Testis (tissue), 3 donors: ENCODE data around the gene ACVR2B. TPM values are rescaled to one million over a fixed set of nuclear protein-coding genes. Genes with fewer than 3 reads are reported as not detected.

Source experiments
- DNase-seq: peaks from one replicate; pipeline ENCODE4 v3.0.0-alpha.2; 2019
- H3K27ac ChIP-seq, 2 donors: fragments of 200-600 bp; sonication (generic); one replicate each; pipeline ENCODE4 v1.5.1; 2019
- H3K27me3 ChIP-seq: fragments of 200-600 bp; sonication (generic); one replicate; pipeline ENCODE4 v1.5.1; 2019
- H3K36me3 ChIP-seq: fragments of 200-600 bp; sonication (generic); one replicate; pipeline ENCODE4 v1.5.1; 2017; ENCODE audit warnings: low read depth; ENCODE audit errors: missing control alignments
- H3K4me1 ChIP-seq: fragments of 200-600 bp; sonication (generic); one replicate; pipeline ENCODE4 v1.5.1; 2019
- H3K4me3 ChIP-seq, 2 donors: fragments of 200-600 bp; sonication (generic); one replicate each; pipeline ENCODE4 v1.5.1; 2017 to 2019
- H3K9me3 ChIP-seq: fragments of 200-600 bp; sonication (generic); one replicate; pipeline ENCODE4 v1.5.1; 2017
- POLR2A ChIP-seq: fragments of 450-650 bp; IDR thresholded peaks from one replicate; pipeline ENCODE4 v1.6.1; 2017; ENCODE audit warnings: antibody characterized with exemption, mild to moderate bottlenecking, moderate library complexity
- WGBS, 2 donors: methylation state at CpG; one replicate each; pipeline ENCODE4 v1.1.5; 2018; 5-methylcytosine and 5-hydroxymethylcytosine counted together
- intact Hi-C: fragments of 100-400 bp; cut with DNase I; formaldehyde crosslinking; loops from one replicate; pipeline ENCODE4 v1.15.1; 2023; ENCODE audit warnings: low total_unique reads
- polyA plus RNA-seq: library from polyadenylated mRNA; stranded (reverse); fragments of 350-450 nt; fragmentation: Illumina TruSeq; extraction: RNeasy Lipid Tissue Mini Kit (QIAGEN cat#74804); gene quantifications from one replicate; pipeline ENCODE4 v1.2.3, GENCODE V29; 2014; ENCODE audit warnings: low read depth, low replicate concordance; ENCODE audit not compliant: insufficient read depth
- total RNA-seq, 2 donors: library from RNA; depleted of rRNA; stranded (reverse); fragments of >200 nt; gene quantifications; one replicate each; pipeline ENCODE4 v1.2.3, GENCODE V29; 2016
- TF ChIP-seq, protein P1 (sequence below), 3 experiments: fragments of 450-650 bp in 2 of 3; fragments of 200-600 bp in 1 of 3; sonication (generic) in 1 of 3; IDR thresholded peaks; one replicate each; pipeline ENCODE4 v1.5.1; 2016 to 2019; ENCODE audit warnings: antibody characterized with exemption in 3 of 3, mild to moderate bottlenecking in 2 of 3, moderate library complexity in 1 of 3

ACVR2B gene
- total and polyA plus RNA-seq, 3 donors from 2014 or later, result 7.3 to 24.2 (median 22.9) TPM

DNA sequence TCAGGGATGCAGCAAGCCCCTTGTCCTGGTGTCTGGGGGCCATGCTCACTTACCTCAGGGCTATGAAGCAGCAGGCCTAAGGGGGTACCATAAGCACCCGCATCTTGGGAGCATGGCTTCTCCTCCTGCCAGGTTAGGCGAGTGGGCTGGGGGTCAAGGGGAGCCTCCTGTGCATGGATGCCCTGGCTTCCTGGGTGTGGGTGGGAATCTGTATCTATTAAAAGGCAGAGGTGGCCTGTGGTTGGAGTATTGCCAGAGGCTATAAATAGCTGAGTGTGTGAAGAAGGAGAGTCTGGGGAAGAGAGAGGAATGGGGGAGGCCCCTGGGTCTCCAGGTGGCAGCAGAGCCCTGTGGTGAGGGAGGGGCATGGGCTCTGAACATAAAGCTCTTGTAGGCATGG lies 19.5 kb downstream of the ACVR2B start:
- H3K9me3 ChIP-seq, result no peaks in the 10 kb centered on the region
- WGBS, 2 donors, result 69% methylated on average over 2 of the region's 2 CpGs; no CpG with 5 or more reads in 1 of the 2 donors
- H3K36me3 ChIP-seq, result no peaks in the 10 kb centered on the region
- intact Hi-C loops, result no loop called here
- H3K27ac ChIP-seq, result no peak overlapping the region
- DNase-seq, result no peak
- no peaks in the 10 kb centered on the region for H3K27me3 ChIP-seq
- H3K4me1 ChIP-seq, result peaks cover 6% of the 10 kb centered on the region
- H3K4me3 ChIP-seq, result no peak overlapping the region
- TF ChIP-seq POLR2A, result no peak
- TF ChIP-seq, protein P1, sequence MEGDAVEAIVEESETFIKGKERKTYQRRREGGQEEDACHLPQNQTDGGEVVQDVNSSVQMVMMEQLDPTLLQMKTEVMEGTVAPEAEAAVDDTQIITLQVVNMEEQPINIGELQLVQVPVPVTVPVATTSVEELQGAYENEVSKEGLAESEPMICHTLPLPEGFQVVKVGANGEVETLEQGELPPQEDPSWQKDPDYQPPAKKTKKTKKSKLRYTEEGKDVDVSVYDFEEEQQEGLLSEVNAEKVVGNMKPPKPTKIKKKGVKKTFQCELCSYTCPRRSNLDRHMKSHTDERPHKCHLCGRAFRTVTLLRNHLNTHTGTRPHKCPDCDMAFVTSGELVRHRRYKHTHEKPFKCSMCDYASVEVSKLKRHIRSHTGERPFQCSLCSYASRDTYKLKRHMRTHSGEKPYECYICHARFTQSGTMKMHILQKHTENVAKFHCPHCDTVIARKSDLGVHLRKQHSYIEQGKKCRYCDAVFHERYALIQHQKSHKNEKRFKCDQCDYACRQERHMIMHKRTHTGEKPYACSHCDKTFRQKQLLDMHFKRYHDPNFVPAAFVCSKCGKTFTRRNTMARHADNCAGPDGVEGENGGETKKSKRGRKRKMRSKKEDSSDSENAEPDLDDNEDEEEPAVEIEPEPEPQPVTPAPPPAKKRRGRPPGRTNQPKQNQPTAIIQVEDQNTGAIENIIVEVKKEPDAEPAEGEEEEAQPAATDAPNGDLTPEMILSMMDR (IDR thresholded peaks at IDR 0.05), result no peak

DNA sequence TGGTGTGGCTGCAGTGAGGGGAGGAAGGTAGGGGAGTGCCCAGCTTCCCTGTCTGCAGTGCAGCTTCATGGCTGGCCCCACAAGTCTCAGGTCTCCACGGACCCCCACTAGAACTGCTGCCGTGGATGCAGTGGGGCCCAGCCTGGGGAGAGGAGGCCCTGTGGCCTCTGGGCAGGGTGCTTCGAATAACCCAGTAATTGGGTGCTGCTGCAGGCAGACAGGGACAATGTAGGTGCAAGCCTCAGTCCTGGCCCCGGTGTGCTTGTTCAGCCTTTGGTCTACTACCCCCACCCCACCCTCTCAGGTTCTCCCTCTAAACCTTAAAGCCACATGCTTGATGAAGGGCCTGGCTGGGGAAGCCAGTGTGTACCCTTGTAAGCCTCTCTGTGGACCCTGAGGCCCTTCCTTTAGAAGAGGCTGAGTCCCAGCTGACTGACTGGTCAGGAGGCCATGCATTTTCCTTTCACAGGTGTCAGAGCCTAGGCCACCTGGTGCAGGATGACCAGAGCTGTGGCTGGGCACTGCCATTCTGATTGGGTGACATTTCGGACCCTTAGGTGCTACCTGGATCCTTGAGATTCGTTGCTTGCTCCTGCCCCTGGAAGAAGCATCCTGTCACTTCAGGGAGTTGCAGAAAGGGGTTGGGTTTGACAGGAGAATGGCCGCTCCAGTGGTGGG lies 21.4 kb downstream of the ACVR2B start:
- Histone ChIP-seq H3K27ac (no peak overlapping the region), H3K27me3 (no peaks in the 10 kb centered on the region), H3K36me3 (no peaks in the 10 kb centered on the region), H3K4me1 (peaks cover 6% of the 10 kb centered on the region), H3K9me3 (no peaks in the 10 kb centered on the region), H3K4me3 (no peak overlapping the region)
- intact Hi-C loops, result loop anchor here (5.0 kb wide), 1 partner anchor 128 kb away; the partner anchor contains the start of gene XYLB
- no peak for DNase-seq
- WGBS, 2 donors, result 89 to 94% methylated on average over 3 to 7 of the region's 7 CpGs
- TF ChIP-seq POLR2A, result no peak
- TF ChIP-seq, protein P1 (IDR thresholded peaks at IDR 0.05), result no peak

DNA sequence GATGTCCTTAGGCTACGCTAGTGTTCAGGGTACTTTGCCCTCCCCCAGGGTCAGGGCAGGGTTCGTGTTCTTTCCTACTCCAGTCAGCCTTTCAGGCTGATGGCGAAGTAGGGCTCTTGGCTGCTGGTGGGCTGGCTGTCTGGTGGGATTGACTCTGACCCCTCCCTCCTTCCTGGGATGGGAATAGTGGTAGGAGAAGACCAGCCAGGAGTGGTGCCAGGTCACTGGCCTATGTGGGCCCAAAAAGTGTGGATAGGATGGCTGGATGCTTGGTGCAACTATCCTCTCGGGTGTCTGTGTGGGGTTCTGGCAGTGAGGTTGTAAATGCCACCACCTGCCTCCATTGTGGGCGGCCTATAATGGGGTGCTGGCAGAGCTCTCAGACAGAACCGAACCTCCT lies 22.0 kb downstream of the ACVR2B start:
- H3K9me3 ChIP-seq, result no peaks in the 10 kb centered on the region
- H3K36me3 ChIP-seq, result no peaks in the 10 kb centered on the region
- intact Hi-C loops, result loop anchor here (5.0 kb wide), 1 partner anchor 128 kb away; the partner anchor contains the start of gene XYLB
- peaks cover 6% of the 10 kb centered on the region for H3K4me1 ChIP-seq
- H3K27me3 ChIP-seq, result no peaks in the 10 kb centered on the region
- 93 to 95% methylated on average over 5 to 6 of the region's 6 CpGs for WGBS, 2 donors
- H3K27ac ChIP-seq, result no peak overlapping the region
- no peak for DNase-seq
- H3K4me3 ChIP-seq, result no peak overlapping the region
- no peak for TF ChIP-seq POLR2A
- TF ChIP-seq, protein P1 (IDR thresholded peaks at IDR 0.05), result no peak

DNA sequence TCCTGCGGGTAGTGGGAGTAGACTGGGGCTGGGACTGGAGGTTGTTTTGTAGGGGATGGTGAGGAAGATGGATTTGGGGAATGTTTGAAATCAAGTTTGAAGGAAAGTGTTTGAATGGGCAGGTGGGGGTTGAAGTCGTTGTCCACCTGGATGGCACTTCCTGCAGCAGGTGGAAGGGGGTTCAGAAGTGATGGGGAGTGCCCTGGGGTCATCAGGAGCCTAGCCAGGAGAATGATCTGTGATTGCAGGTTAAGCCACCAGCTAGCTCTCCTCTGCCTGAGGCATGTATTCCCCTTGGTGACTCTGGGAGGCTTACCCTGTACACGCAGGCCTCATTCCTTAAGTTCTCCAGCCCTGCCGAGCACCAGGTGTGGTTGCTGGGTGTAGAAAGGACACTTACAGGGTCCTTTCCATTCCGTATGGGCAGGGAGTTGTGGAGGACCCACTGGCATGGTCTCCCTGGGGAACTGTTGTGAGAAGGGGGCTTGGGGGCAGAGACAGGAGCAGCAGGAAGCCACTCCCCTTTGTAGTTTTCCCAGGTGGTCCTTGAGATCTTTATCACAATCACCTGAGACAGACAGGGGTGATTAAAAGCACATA lies 22.6 kb downstream of the ACVR2B start:
- no peak for TF ChIP-seq POLR2A
- TF ChIP-seq, protein P1 (IDR thresholded peaks at IDR 0.05), result no peak
- Histone ChIP-seq H3K27me3 (no peaks in the 10 kb centered on the region), H3K36me3 (no peaks in the 10 kb centered on the region), H3K9me3 (no peaks in the 10 kb centered on the region), H3K4me1 (peaks cover 6% of the 10 kb centered on the region), H3K27ac (no peak overlapping the region), H3K4me3 (no peak overlapping the region)
- no peak for DNase-seq
- WGBS, 2 donors, result 77 to 82% methylated on average over 2 to 5 of the region's 5 CpGs
- intact Hi-C loops, result loop anchor here (5.0 kb wide), 1 partner anchor 129 kb away; the partner anchor contains the start of gene XYLB
